HG03045 (cell line): ENCODE data around the gene EVI5L.
"Not testable (repeated sequence)": the region's sequence is repeated elsewhere in the genome, so short reads cannot be mapped to it uniquely, and the experiment has no call there.

Experiments used
- ATAC-seq: cut with Tn5 transposase; IDR thresholded peaks from one replicate; pipeline ENCODE4 v1.9.1; 2021; ENCODE audit warnings: mild to moderate bottlenecking, moderate library complexity; ENCODE audit not compliant: unreplicated experiment

EVI5L gene

GRCh38 chr19:7816040-7816439 is 14.0 kb upstream of the EVI5L start:
- not testable (repeated sequence) for ATAC-seq

GRCh38 chr19:7817801-7818200 is 12.2 kb upstream of the EVI5L start:
- ATAC-seq = no peak

GRCh38 chr19:7818806-7819205 is 11.2 kb upstream of the EVI5L start:
- ATAC-seq = no peak

GRCh38 chr19:7819337-7819736 is 10.7 kb upstream of the EVI5L start:
- ATAC-seq = no peak

- no peak for ATAC-seq
These were observed 9.4 kb upstream of the EVI5L start for GRCh38 chr19:7820588-7820987.

- ATAC-seq = no peak
These were observed 7.0 kb upstream of the EVI5L start for GRCh38 chr19:7822910-7823515.

GRCh38 chr19:7823686-7824301 is 6.2 kb upstream of the EVI5L start:
- ATAC-seq = no peak

GRCh38 chr19:7829166-7829520 is 875 bp upstream of the EVI5L start:
- ATAC-seq = no peak

- ATAC-seq = no peak
These were observed 304 bp downstream of the EVI5L start for GRCh38 chr19:7830272-7830771.

GRCh38 chr19:7830823-7831222 is 805 bp downstream of the EVI5L start:
- no peak for ATAC-seq

GRCh38 chr19:7831452-7831851 is 1.4 kb downstream of the EVI5L start:
- ATAC-seq = no peak

- ATAC-seq = no peak
These were observed 2.0 kb downstream of the EVI5L start for GRCh38 chr19:7832009-7832408.

GRCh38 chr19:7832781-7833180 is 2.8 kb downstream of the EVI5L start:
- ATAC-seq = no peak

- ATAC-seq = no peak
These were observed 3.4 kb downstream of the EVI5L start for GRCh38 chr19:7833225-7834099.

GRCh38 chr19:7839476-7839875 is 9.5 kb downstream of the EVI5L start:
- ATAC-seq = no peak

- no peak for ATAC-seq
These were observed 10.6 kb downstream of the EVI5L start for GRCh38 chr19:7840629-7841028.

GRCh38 chr19:7841751-7842660 is 12.0 kb downstream of the EVI5L start:
- ATAC-seq = no peak

GRCh38 chr19:7842661-7843294 is 12.8 kb downstream of the EVI5L start:
- no peak for ATAC-seq

GRCh38 chr19:7843521-7843920 is 13.5 kb downstream of the EVI5L start:
- ATAC-seq = no peak

- ATAC-seq = no peak
These were observed 14.4 kb downstream of the EVI5L start for GRCh38 chr19:7844405-7844804.
